Thyroid gland (tissue), 4 donors: ENCODE data around the gene OR51T1.

Experiments used
- CTCF ChIP-seq, 6 experiments: fragments of 200-600 bp in 3 of 6; fragments of 450-650 bp in 3 of 6; sonication (generic) in 3 of 6; IDR thresholded peaks; one replicate each; pipeline ENCODE4 v1.5.1; 2016 to 2019; ENCODE audit warnings: antibody characterized with exemption in 6 of 6, mild to moderate bottlenecking in 2 of 6, inconsistent platforms in 1 of 6, moderate library complexity in 1 of 6
- POLR2A ChIP-seq, 2 donors: fragments of 450-650 bp; IDR thresholded peaks; one replicate each; pipeline ENCODE4 v1.6.1; 2017; ENCODE audit warnings: antibody characterized with exemption in 2 of 2, mild to moderate bottlenecking in 2 of 2, moderate library complexity in 1 of 2

DNA sequence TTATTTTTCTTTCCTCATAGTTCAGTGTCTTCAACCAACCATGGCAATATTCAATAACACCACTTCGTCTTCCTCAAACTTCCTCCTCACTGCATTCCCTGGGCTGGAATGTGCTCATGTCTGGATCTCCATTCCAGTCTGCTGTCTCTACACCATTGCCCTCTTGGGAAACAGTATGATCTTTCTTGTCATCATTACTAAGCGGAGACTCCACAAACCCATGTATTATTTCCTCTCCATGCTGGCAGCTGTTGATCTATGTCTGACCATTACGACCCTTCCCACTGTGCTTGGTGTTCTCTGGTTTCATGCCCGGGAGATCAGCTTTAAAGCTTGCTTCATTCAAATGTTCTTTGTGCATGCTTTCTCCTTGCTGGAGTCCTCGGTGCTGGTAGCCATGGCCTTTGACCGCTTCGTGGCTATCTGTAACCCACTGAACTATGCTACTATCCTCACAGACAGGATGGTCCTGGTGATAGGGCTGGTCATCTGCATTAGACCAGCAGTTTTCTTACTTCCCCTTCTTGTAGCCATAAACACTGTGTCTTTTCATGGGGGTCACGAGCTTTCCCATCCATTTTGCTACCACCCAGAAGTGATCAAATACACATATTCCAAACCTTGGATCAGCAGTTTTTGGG lies at the start of gene OR51T1:
- TF ChIP-seq CTCF (IDR thresholded peaks at IDR 0.05) (no peak), POLR2A (IDR thresholded peaks at IDR 0.05) (no peak)
